ENCODE results near the gene ADAM8.
A peak's percentile ranks its signal among the peaks of the same experiment; 100 is the strongest.

The ADAM8 gene

GRCh38 chr10:133281084-133281483 lies 4.4 kb upstream of the ADAM8 start:
- no peak for TF ChIP-seq ZNF274 (IDR thresholded peaks at IDR 0.05; ENCODE audit: low read depth, low read length)

GRCh38 chr10:133280391-133281059 lies 3.9 kb upstream of the ADAM8 start:
- no peak for TF ChIP-seq ZNF274 (IDR thresholded peaks at IDR 0.05; ENCODE audit: low read depth, low read length)
- no peak overlapping the region for H3K4me3 ChIP-seq (ENCODE audit: low read length)

More at GRCh38 chr10:133281084-133281483, 4.4 kb upstream of the ADAM8 start:
- H3K4me3 ChIP-seq (ENCODE audit: low read length), result no peak overlapping the region

- no peak overlapping the region for H3K4me3 ChIP-seq (ENCODE audit: low read length)
Observed at GRCh38 chr10:133279326-133280226, 2.9 kb upstream of the ADAM8 start.

GRCh38 chr10:133278577-133279265 lies 2.1 kb upstream of the ADAM8 start:
- H3K4me3 ChIP-seq (ENCODE audit: low read length), result no peak overlapping the region
- TF ChIP-seq ZNF274 (IDR thresholded peaks at IDR 0.05; ENCODE audit: low read depth, low read length), result no peak

More at GRCh38 chr10:133279326-133280226, 2.9 kb upstream of the ADAM8 start:
- no peak for TF ChIP-seq ZNF274 (IDR thresholded peaks at IDR 0.05; ENCODE audit: low read depth, low read length)

- TF ChIP-seq ZNF274 (IDR thresholded peaks at IDR 0.05; ENCODE audit: low read depth, low read length), result no peak
- H3K4me3 ChIP-seq (ENCODE audit: low read length), result no peak overlapping the region
Observed at GRCh38 chr10:133277993-133278576, 1.4 kb upstream of the ADAM8 start.

- H3K4me3 ChIP-seq (ENCODE audit: low read length), result no peak overlapping the region
- no peak for TF ChIP-seq ZNF274 (IDR thresholded peaks at IDR 0.05; ENCODE audit: low read depth, low read length)
Observed at GRCh38 chr10:133277277-133277992, 767 bp upstream of the ADAM8 start.

GRCh38 chr10:133276100-133276434 lies 601 bp downstream of the ADAM8 start:
- peak overlapping the region; percentile 72; the same call in 1 of the 2 replicates for H3K4me3 ChIP-seq (ENCODE audit: low read length)

GRCh38 chr10:133275684-133276092 lies 980 bp downstream of the ADAM8 start:
- no peak for TF ChIP-seq ZNF274 (IDR thresholded peaks at IDR 0.05; ENCODE audit: low read depth, low read length)
- H3K4me3 ChIP-seq (ENCODE audit: low read length), result peak overlapping the region; percentile 72; the same call in 1 of the 2 replicates

More at GRCh38 chr10:133276100-133276434, 601 bp downstream of the ADAM8 start:
- no peak for TF ChIP-seq ZNF274 (IDR thresholded peaks at IDR 0.05; ENCODE audit: low read depth, low read length)

GRCh38 chr10:133274751-133275683 lies 1.7 kb downstream of the ADAM8 start:
- H3K4me3 ChIP-seq (ENCODE audit: low read length), result peak overlapping the region; percentile 72; the same call in 1 of the 2 replicates
- no peak for TF ChIP-seq ZNF274 (IDR thresholded peaks at IDR 0.05; ENCODE audit: low read depth, low read length)

- no peak overlapping the region for H3K4me3 ChIP-seq (ENCODE audit: low read length)
- TF ChIP-seq ZNF274 (IDR thresholded peaks at IDR 0.05; ENCODE audit: low read depth, low read length), result no peak
Observed at GRCh38 chr10:133273534-133274143, 3.0 kb downstream of the ADAM8 start.

GRCh38 chr10:133272964-133273420 lies 3.7 kb downstream of the ADAM8 start:
- no peak for TF ChIP-seq ZNF274 (IDR thresholded peaks at IDR 0.05; ENCODE audit: low read depth, low read length)
- no peak overlapping the region for H3K4me3 ChIP-seq (ENCODE audit: low read length)
